ENCODE results near the gene IFI44L.

GRCh38 chr1:78668427-78668826 is 48.2 kb downstream of the IFI44L start:
- TF ChIP-seq POLR2A (IDR thresholded peaks at IDR 0.05) (no peak), CTCF (IDR thresholded peaks at IDR 0.05) (no peak)
